IPS-15b (cell line): ENCODE results near the gene COMMD10.

Experiments
- H3K27me3 ChIP-seq: one replicate; pipeline ENCODE4 v1.6.1; 2013; ENCODE audit warnings: low read length; ENCODE audit not compliant: control insufficient read depth, insufficient read depth
- H3K36me3 ChIP-seq: one replicate; pipeline ENCODE4 v1.6.1; 2013; ENCODE audit warnings: low read length; ENCODE audit not compliant: control insufficient read depth, insufficient read depth
- H3K4me1 ChIP-seq: one replicate; pipeline ENCODE4 v1.6.1; 2013; ENCODE audit warnings: mild to moderate bottlenecking, low read length; ENCODE audit not compliant: control insufficient read depth, insufficient read depth
- H3K4me3 ChIP-seq: one replicate; pipeline ENCODE4 v1.5.1; 2013; ENCODE audit warnings: low read depth, low read length
- H3K9ac ChIP-seq: one replicate; pipeline ENCODE4 v1.6.1; 2013; ENCODE audit warnings: low read depth, mild to moderate bottlenecking, low read length
- H3K9me3 ChIP-seq: one replicate; pipeline ENCODE4 v1.6.1; 2013; ENCODE audit warnings: mild to moderate bottlenecking, low read length; ENCODE audit not compliant: control insufficient read depth, insufficient read depth

COMMD10 gene

GRCh38 chr5:116153687-116154174 is 68.9 kb downstream of the COMMD10 start:
- Histone ChIP-seq H3K4me3 (no peak overlapping the region), H3K36me3 (no peaks in the 10 kb centered on the region), H3K9ac (no peak overlapping the region), H3K4me1 (no peaks in the 10 kb centered on the region), H3K9me3 (no peaks in the 10 kb centered on the region), H3K27me3 (no peaks in the 10 kb centered on the region)

GRCh38 chr5:116154252-116154651 is 69.4 kb downstream of the COMMD10 start:
- Histone ChIP-seq H3K9me3 (no peaks in the 10 kb centered on the region), H3K9ac (no peak overlapping the region), H3K4me1 (no peaks in the 10 kb centered on the region), H3K4me3 (no peak overlapping the region), H3K36me3 (no peaks in the 10 kb centered on the region), H3K27me3 (no peaks in the 10 kb centered on the region)

DNA sequence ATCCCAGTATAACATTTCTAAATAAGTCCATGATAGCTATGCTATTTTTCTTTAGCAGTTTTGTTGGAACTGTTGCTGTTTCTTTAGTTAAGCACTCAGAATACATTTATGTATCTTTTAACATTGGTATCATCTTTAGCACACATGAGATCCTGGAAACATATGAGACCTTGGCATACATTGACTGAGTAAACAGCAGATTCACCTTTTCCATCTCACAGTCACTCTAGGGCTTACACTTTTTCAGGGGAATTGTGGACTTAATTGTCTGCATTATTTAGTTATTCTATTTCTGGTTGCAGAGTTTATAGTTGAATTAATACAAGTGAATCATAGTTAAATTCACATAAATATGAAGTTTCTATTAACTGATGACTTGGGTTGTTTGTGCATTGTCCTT is 70.1 kb downstream of the COMMD10 start:
- Histone ChIP-seq H3K27me3 (no peaks in the 10 kb centered on the region), H3K4me1 (no peaks in the 10 kb centered on the region), H3K36me3 (no peaks in the 10 kb centered on the region), H3K9ac (no peak overlapping the region), H3K9me3 (no peaks in the 10 kb centered on the region), H3K4me3 (no peak overlapping the region)

DNA sequence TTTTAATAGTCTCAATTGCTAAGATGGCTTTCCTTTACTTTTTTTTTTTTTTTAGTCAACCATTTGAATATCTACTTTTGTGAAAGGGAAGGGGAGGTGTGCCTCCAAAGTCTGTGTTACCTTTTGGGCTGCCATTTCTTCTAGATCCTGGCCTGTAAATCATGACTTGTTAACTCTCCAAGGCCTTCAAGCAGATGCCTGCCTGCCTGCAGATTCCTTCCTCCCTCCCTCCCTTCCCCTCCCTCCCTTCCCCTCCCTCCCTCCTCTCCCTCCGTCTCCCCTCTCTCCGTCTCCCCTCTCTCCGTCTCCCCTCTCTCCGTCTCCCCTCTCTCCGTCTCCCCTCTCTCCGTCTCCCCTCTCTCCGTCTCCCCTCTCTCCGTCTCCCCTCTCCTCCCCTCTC is 73.1 kb downstream of the COMMD10 start:
- H3K9me3 ChIP-seq = no peaks in the 10 kb centered on the region
- no peak overlapping the region for H3K9ac ChIP-seq
- H3K27me3 ChIP-seq = no peaks in the 10 kb centered on the region
- no peaks in the 10 kb centered on the region for H3K36me3 ChIP-seq
- H3K4me1 ChIP-seq = no peaks in the 10 kb centered on the region
- H3K4me3 ChIP-seq = no peak overlapping the region

GRCh38 chr5:116159006-116159405 is 74.2 kb downstream of the COMMD10 start:
- Histone ChIP-seq H3K9ac (no peak overlapping the region), H3K4me3 (no peak overlapping the region), H3K9me3 (no peaks in the 10 kb centered on the region), H3K27me3 (no peaks in the 10 kb centered on the region), H3K4me1 (no peaks in the 10 kb centered on the region), H3K36me3 (no peaks in the 10 kb centered on the region)

GRCh38 chr5:116174111-116174510 is 89.3 kb downstream of the COMMD10 start:
- Histone ChIP-seq H3K36me3 (no peaks in the 10 kb centered on the region), H3K4me1 (no peaks in the 10 kb centered on the region), H3K4me3 (no peak overlapping the region), H3K9ac (no peak overlapping the region), H3K27me3 (no peaks in the 10 kb centered on the region), H3K9me3 (no peaks in the 10 kb centered on the region)

- H3K4me3 ChIP-seq = no peak overlapping the region
- no peaks in the 10 kb centered on the region for H3K4me1 ChIP-seq
- no peaks in the 10 kb centered on the region for H3K27me3 ChIP-seq
- no peaks in the 10 kb centered on the region for H3K36me3 ChIP-seq
- no peak overlapping the region for H3K9ac ChIP-seq
- H3K9me3 ChIP-seq = no peaks in the 10 kb centered on the region
These were observed 91.3 kb downstream of the COMMD10 start for GRCh38 chr5:116176121-116176520.

- no peak overlapping the region for H3K9ac ChIP-seq
- no peaks in the 10 kb centered on the region for H3K27me3 ChIP-seq
- no peak overlapping the region for H3K4me3 ChIP-seq
- no peaks in the 10 kb centered on the region for H3K9me3 ChIP-seq
- peaks cover 6% of the 10 kb centered on the region for H3K4me1 ChIP-seq
- no peaks in the 10 kb centered on the region for H3K36me3 ChIP-seq
These were observed 94.1 kb downstream of the COMMD10 start for GRCh38 chr5:116178925-116179324.

GRCh38 chr5:116209166-116209565 is 124.3 kb downstream of the COMMD10 start:
- no peaks in the 10 kb centered on the region for H3K9me3 ChIP-seq
- H3K4me3 ChIP-seq = no peak overlapping the region
- H3K36me3 ChIP-seq = no peaks in the 10 kb centered on the region
- H3K4me1 ChIP-seq = no peaks in the 10 kb centered on the region
- no peaks in the 10 kb centered on the region for H3K27me3 ChIP-seq
- no peak overlapping the region for H3K9ac ChIP-seq

DNA sequence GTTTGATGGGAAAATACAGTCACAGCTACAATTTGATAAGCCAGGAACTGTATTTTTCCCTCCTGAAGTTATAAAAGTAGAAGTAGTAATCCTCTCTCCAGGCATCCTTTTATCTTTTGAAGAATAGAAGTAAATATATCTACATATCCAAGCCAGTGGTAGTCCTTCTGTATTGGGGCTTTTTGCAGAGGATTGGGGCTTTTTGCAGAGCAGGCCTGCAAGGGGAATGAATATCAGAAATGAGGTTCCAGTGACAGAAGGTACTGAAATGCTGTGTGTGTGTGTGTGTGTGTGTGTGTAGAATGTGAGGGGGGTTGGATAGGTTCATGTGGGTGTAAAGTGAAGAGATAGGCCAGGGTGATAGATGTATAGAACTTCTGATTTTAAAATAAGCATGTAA is 127.4 kb downstream of the COMMD10 start:
- no peaks in the 10 kb centered on the region for H3K36me3 ChIP-seq
- H3K9me3 ChIP-seq = no peaks in the 10 kb centered on the region
- no peaks in the 10 kb centered on the region for H3K27me3 ChIP-seq
- no peaks in the 10 kb centered on the region for H3K4me1 ChIP-seq
- H3K4me3 ChIP-seq = no peak overlapping the region
- H3K9ac ChIP-seq = no peak overlapping the region

DNA sequence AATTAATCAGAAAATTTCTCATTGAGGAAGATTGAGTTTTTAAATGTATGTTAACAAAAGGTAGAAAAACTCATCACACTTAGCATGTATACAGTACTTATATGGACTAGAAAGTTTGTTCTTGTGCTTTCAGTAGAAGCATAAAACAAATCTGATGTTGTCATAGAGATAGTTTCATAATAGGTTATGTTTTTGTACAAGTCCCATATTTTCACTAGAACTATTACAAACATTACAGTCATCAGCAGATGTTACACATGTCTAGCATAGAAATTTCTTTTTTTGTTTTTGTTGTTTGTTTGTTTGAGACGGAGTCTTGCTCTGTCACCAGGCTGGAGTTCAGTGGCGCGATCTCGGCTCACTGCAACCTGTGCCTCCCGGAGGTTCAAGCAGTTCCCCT is 131.4 kb downstream of the COMMD10 start:
- Histone ChIP-seq H3K9ac (no peak overlapping the region), H3K27me3 (no peaks in the 10 kb centered on the region), H3K4me1 (no peaks in the 10 kb centered on the region), H3K9me3 (no peaks in the 10 kb centered on the region), H3K4me3 (no peak overlapping the region), H3K36me3 (no peaks in the 10 kb centered on the region)

DNA sequence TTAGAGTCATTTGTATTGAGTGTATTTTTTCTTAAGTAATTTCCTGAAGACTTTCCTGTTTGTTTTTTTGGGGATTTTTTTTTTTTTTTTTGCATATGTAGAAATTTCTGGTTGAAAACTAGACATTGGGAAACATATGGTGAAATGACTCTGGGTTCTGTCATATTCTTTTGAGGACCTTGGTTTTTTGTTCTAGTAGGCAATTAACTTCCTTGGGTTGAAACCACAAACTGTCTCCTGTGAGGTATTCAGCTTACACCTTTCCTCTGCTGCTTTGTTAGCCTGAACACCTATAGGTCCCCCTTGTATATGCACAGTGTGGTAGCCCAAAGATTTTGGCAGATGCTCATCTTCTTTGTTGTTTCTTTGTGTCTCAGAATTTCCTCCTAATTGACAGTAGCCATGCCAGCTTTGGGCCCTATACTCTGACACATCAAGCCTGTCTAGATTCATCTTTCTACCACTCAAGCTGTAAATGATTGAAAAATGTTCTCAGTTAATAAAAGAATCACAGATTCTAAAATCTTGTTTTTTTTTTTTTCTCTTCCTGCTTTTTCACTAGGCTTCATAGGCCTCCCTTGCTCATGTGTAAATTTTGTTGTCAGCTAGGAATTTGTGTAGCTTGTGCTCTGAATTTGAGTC is 140.6 kb downstream of the COMMD10 start:
- Histone ChIP-seq H3K4me3 (no peak overlapping the region), H3K9ac (no peak overlapping the region), H3K9me3 (no peaks in the 10 kb centered on the region), H3K36me3 (no peaks in the 10 kb centered on the region), H3K4me1 (no peaks in the 10 kb centered on the region), H3K27me3 (no peaks in the 10 kb centered on the region)
